Testis (tissue), 2 donors: ENCODE data around the gene IFITM1.

Experiments used
- CTCF ChIP-seq, 3 experiments: fragments of 450-650 bp in 2 of 3; fragments of 200-600 bp in 1 of 3; sonication (generic) in 1 of 3; IDR thresholded peaks; one replicate each; pipeline ENCODE4 v1.5.1; 2016 to 2019; ENCODE audit warnings: antibody characterized with exemption in 3 of 3, mild to moderate bottlenecking in 2 of 3, moderate library complexity in 1 of 3
- POLR2A ChIP-seq: fragments of 450-650 bp; IDR thresholded peaks from one replicate; pipeline ENCODE4 v1.6.1; 2017; ENCODE audit warnings: antibody characterized with exemption, mild to moderate bottlenecking, moderate library complexity

GRCh38 chr11:358129-358800, 44.4 kb downstream of the IFITM1 start:
- TF ChIP-seq CTCF (IDR thresholded peaks at IDR 0.05) (no peak), POLR2A (no peak)
